Osteoblast (primary cell): ENCODE measurements around the gene SUN3. TPM values are rescaled to one million over a fixed set of nuclear protein-coding genes. Genes with fewer than 3 reads are reported as not detected.
A peak's percentile ranks its signal among the peaks of the same experiment; 100 is the strongest.

ENCODE experiments used
- DNase-seq: peaks from one replicate; pipeline ENCODE4 v3.0.0; 2011; ENCODE audit warnings: low spot score, mixed read lengths; ENCODE audit not compliant: insufficient read length; ENCODE audit errors: missing footprints
- H2AFZ ChIP-seq: 2 replicates; pipeline ENCODE4 v1.6.0; 2011; ENCODE audit warnings: mild to moderate bottlenecking, low read length
- H3K27ac ChIP-seq: 2 replicates; pipeline ENCODE4 v1.5.1; 2011; ENCODE audit warnings: mild to moderate bottlenecking, low read depth, low read length, moderate library complexity
- H3K27me3 ChIP-seq: 2 replicates; pipeline ENCODE4 v1.6.0; 2012; ENCODE audit warnings: mild to moderate bottlenecking, control low read depth, inconsistent platforms, low read length, moderate library complexity; ENCODE audit not compliant: insufficient read depth
- H3K36me3 ChIP-seq: 2 replicates; pipeline ENCODE4 v1.5.1; 2011; ENCODE audit warnings: mild to moderate bottlenecking, low read length, control low read depth, moderate library complexity; ENCODE audit not compliant: insufficient read depth
- H3K4me1 ChIP-seq: 2 replicates; pipeline ENCODE4 v1.5.1; 2011; ENCODE audit warnings: mild to moderate bottlenecking, low read length, control low read depth, moderate library complexity; ENCODE audit not compliant: insufficient read depth
- H3K4me2 ChIP-seq: 2 replicates; pipeline ENCODE4 v1.6.0; 2011; ENCODE audit warnings: mild to moderate bottlenecking, low read length; ENCODE audit not compliant: insufficient read depth
- H3K4me3 ChIP-seq: fragments of 200-600 bp; sonication (generic); 3 replicates; pipeline ENCODE4 v1.5.1; 2012; ENCODE audit warnings: mild to moderate bottlenecking, low read length, inconsistent platforms; ENCODE audit not compliant: insufficient read depth
- H3K79me2 ChIP-seq: 2 replicates; pipeline ENCODE4 v1.6.0; 2012; ENCODE audit warnings: mild to moderate bottlenecking, low read length, control low read depth, inconsistent platforms; ENCODE audit not compliant: insufficient read depth
- H3K9me3 ChIP-seq: 2 replicates; pipeline ENCODE4 v1.5.1; 2011; ENCODE audit warnings: low read depth, low read length, control low read depth
- H4K20me1 ChIP-seq: 2 replicates; pipeline ENCODE4 v1.6.0; 2012; ENCODE audit warnings: mild to moderate bottlenecking, low read length, control low read depth; ENCODE audit not compliant: insufficient read depth
- CTCF ChIP-seq: IDR thresholded peaks from 2 replicates; pipeline ENCODE4 v1.5.1; 2011; ENCODE audit warnings: mild to moderate bottlenecking, low read depth, low read length, moderate library complexity; ENCODE audit errors: extremely low read depth
- total RNA-seq: library from RNA; depleted of rRNA; stranded (reverse); fragments of >200 nt; gene quantifications from 2 replicates; pipeline ENCODE4 v1.2.3, GENCODE V29; 2012

SUN3 gene
- not detected in 2 replicates for total RNA-seq

GRCh38 chr7:48028938-48029337 lies at the start of gene SUN3:
Gene SUN3, minus strand, starts transcription at chr7:48029107. Its CDS starts 169 bp downstream, at chr7:48028938.
- Histone ChIP-seq H3K4me2 (no peak within 1 kb of the TSS), H3K9me3 (no peaks in the 10 kb centered on the region)

GRCh38 chr7:48078470-48078869 lies 49.6 kb upstream of the SUN3 start:
- Histone ChIP-seq H3K4me3 (no peak overlapping the region), H3K9me3 (no peaks in the 10 kb centered on the region), H3K27me3 (no peaks in the 10 kb centered on the region), H3K36me3 (no peaks in the 10 kb centered on the region), H3K79me2 (no peaks in the 10 kb centered on the region), H3K27ac (no peak overlapping the region), H2AFZ (no peak overlapping the region), H4K20me1 (no peaks in the 10 kb centered on the region), H3K4me1 (peaks cover 17% of the 10 kb centered on the region), H3K4me2 (no peak overlapping the region)
- peak; percentile 58 for DNase-seq
- TF ChIP-seq CTCF = no peak

More at GRCh38 chr7:48028938-48029337, at the start of gene SUN3:
- H3K27ac ChIP-seq = no peak within 1 kb of the TSS
- H3K79me2 ChIP-seq = no peaks in the 10 kb centered on the region
- H3K27me3 ChIP-seq = peaks cover 50% of the 10 kb centered on the region
- no peak for DNase-seq
- H3K36me3 ChIP-seq = no peaks in the 10 kb centered on the region
- H2AFZ ChIP-seq = no peak within 1 kb of the TSS
- no peaks in the 10 kb centered on the region for H3K4me1 ChIP-seq
- TF ChIP-seq CTCF = no peak
- H4K20me1 ChIP-seq = no peaks in the 10 kb centered on the region
- H3K4me3 ChIP-seq = no peak within 1 kb of the TSS

- Histone ChIP-seq H4K20me1 (no peaks in the 10 kb centered on the region), H2AFZ (no peak overlapping the region), H3K27me3 (no peaks in the 10 kb centered on the region), H3K27ac (no peak overlapping the region), H3K4me3 (no peak overlapping the region), H3K4me2 (no peak overlapping the region), H3K36me3 (no peaks in the 10 kb centered on the region), H3K79me2 (no peaks in the 10 kb centered on the region), H3K9me3 (no peaks in the 10 kb centered on the region), H3K4me1 (peaks cover 6% of the 10 kb centered on the region)
- TF ChIP-seq CTCF = no peak
- DNase-seq = no peak
Observed at GRCh38 chr7:48077423-48077822, 48.5 kb upstream of the SUN3 start.

- Histone ChIP-seq H3K27ac (no peak overlapping the region), H2AFZ (peak overlapping the region; percentile 24), H3K4me3 (no peak overlapping the region), H3K4me2 (no peak overlapping the region), H3K4me1 (peaks cover 6% of the 10 kb centered on the region), H3K36me3 (no peaks in the 10 kb centered on the region), H3K9me3 (no peaks in the 10 kb centered on the region), H3K79me2 (no peaks in the 10 kb centered on the region), H3K27me3 (no peaks in the 10 kb centered on the region), H4K20me1 (no peaks in the 10 kb centered on the region)
- no peak for TF ChIP-seq CTCF
- no peak for DNase-seq
Observed at GRCh38 chr7:48074204-48074654, 45.3 kb upstream of the SUN3 start.
